Stimulated activated CD4-positive, alpha-beta T cell treated with anti-CD3 and anti-CD28 coated beads, Interleukin-12 subunit alpha, Interleukin-12 subunit beta, amount 100 ng/mL, for 48 hours (primary cell): Measurements from ENCODE around the gene TSHZ3.

Experiments used
- DNase-seq, 3 donors: peaks; one replicate each; pipeline ENCODE4 v3.0.0-alpha.2; 2020; ENCODE audit warnings: low read depth in 2 of 3, low spot score in 1 of 3

TSHZ3 gene

DNA sequence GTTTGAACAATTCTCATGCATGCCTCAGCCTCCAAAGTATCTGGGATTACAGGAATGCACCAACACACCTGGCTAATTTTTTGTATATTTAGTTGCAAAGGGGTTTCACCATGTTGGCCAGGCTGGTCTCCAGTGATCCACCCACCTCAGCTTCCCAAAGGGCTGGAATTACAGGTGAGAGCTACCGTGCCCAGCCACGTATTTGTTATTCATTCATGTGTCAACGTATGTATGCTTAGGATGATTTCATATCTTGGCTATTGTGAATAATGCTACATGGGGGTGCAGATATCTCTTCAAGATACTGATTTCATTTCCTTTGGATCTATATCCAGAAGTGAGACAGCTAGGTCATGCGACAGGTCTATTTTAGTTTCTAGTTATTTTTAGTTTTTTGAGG, 113.4 kb downstream of the TSHZ3 start:
- DNase-seq: no peak

DNA sequence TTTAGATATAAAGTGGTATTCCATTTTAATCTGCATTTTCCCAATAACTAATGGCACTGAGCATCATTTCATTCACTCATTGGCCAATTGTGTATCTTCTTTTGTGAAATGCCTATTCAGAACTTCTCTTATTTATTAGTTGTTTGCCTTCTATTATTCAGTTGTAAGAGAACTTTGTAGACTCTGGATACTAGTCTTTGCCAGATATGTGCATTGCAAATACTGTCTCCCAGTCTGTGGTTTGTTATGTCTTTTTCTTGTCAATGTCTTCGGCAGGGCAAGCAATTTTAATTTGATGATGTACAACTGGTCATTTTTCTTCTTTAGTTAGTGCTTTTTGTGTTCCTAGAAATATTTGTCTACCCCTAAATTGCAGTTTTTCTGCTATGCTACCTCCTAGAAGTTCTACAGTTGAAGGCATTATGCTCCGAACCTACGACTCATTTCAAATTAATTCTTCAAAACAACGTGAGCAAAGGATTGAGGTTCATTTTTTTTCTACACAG, 115.9 kb downstream of the TSHZ3 start:
- no peak for DNase-seq

DNA sequence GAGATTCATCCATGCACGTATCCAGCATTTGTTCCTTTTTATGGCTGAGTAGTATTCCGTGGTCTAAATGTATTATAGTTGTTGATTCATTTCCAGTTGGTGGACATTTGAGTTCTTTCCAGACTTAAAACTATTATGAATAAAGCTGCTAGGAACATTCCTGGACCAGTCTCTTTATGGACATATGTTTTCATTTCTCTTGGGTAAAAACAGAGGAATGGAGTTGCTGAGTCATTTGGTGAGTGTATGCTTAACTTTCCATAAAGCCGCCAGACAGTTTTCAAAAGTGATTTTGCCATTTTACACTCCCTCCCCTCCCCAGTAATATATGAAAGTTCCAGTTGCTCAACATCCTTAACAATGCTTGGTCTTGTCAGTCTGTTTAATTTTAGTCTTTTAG, 116.4 kb downstream of the TSHZ3 start:
- DNase-seq: no peak

DNA sequence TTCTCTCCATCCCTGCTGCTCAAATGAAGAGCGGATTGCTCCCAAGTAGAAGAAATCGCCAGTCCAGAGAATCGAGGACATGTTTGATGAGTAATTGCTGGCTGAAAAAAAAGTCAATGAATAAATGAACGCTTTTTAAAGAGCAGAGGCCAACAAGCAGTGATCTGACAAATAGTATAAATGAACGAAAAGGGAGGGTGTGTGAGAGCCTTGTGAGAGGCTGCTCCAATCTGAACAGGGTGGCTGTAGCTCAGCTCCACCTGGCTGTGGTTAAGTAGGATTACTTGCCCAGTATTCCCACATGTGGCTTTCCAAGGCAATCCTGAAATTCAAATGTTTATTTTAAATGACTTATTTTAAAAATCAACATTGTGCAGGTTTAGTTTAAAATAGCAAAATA, 117.1 kb downstream of the TSHZ3 start:
- no peak for DNase-seq

DNA sequence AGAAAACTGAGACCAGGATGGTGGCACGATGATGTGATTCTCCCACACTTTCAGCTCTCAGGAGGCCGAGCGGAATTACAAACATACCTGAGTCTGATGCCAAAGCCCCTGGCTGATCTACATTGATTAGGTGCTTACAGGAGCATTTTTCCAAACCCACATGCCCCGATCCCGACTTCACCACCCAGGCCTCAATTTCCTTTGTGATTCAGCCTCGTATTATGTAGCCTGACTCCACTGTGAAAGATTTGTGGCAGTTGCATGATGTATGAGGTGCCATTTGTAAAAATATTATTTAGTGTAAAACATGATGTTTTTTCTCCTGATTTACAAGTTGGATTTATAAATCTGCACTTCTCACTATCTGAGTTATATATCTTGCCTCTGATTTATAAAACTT, 118.0 kb downstream of the TSHZ3 start:
- no peak for DNase-seq

DNA sequence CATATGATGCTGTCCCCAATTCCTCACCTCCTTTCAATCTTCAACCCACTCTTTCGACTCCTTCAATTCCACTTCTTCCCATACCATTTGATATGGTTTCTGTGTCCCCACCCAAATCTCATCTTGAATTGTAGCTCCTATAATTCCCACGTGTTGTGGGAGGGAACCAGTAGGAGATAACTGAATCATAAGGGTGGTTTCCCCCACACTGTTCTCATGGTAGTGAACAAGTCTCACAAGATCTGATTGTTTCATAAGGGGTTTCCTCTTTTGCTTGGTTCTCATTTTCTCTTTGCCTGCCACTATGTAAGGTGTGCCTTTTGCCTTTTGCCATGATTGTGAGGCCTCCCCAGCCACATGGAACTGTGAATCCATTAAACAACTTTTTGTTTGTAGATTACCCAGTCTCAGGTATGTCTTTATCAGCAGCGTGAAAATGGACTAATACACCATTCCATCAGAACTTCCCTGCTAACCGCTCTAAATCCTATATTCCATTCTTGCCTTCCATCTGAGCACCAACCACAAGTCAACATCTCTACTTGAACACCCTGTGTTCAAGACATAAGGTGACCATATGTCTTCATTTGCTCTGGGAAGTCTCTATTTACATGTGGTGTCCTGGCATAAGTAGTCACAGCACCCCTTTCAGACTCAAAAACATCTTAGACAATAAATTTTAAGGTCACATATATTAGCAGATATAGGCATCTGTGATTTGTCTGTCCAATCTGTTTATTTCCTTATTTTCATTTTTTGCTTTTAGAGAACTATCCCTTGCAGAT, 122.9 kb downstream of the TSHZ3 start:
- no peak for DNase-seq
